ENCODE data around the gene DDX51. TPM values are rescaled to one million over a fixed set of nuclear protein-coding genes. Genes with fewer than 3 reads are reported as not detected.

Gene DDX51
- total and polyA plus RNA-seq, 2 experiments from 2014 or later = 3.7 to 7.5 TPM

DNA sequence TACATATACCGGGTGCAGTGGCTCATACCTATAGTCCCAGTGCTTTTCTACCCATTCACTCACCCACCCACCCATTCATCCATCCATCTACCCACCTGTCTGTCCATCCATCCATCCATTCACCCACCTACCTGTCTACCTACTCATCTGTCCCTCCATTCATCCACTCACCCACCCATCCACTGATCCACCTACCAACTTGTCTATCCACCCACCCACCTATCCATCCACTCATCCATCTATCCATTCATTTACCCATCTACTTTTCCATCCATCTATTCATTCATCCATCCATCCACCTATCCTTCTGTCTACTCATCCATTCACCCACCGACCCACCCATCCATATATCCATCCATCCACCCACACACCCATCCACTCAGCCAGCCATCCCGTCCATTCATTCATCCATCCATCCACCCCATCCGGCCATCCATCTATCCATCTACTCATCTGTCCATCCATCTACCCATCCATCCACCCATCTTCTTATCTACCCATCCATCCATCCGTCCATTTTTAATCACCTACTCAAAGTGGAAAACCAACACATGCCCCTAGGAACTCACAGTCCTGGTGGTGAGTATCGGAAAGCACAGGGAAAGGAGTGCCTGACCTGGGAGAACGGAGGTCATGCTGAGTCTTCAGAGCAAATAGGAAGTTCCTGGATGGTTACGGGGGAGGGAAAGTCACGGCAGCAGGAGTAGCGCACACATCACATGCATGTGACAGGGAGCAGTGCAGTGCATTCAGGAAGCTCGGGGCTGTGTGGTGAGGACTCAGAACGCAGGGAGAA, 20.0 kb downstream of the DDX51 start:
- Histone ChIP-seq H3K9me3 (ENCODE audit: low read depth) (no peaks in the 10 kb centered on the region), H3K36me3 (ENCODE audit: low read depth) (peaks cover 66% of the 10 kb centered on the region), H3K9ac (no peak overlapping the region), H3K4me1 (ENCODE audit: insufficient read depth) (no peaks in the 10 kb centered on the region), H3K27me3 (replicated peaks; ENCODE audit: insufficient read depth) (no peaks in the 10 kb centered on the region), H2AFZ (no peak overlapping the region), H4K20me1 (ENCODE audit: insufficient read depth) (no peaks in the 10 kb centered on the region), H3K4me2 (ENCODE audit: unreplicated experiment) (no peak overlapping the region), H3K79me2 (ENCODE audit: insufficient read depth) (no peaks in the 10 kb centered on the region), H3K27ac (no peak overlapping the region), H3K4me3 (no peak overlapping the region), H3K9me2 (ENCODE audit: insufficient read depth) (no peaks in the 10 kb centered on the region), H3F3A (ENCODE audit: insufficient read depth) (0 out of 2 replicates have a peak, but pooled peaks cover 13% of the 10 kb centered on the region)
- in situ Hi-C loops (cut with MboI) = no loop called here
- DNase-seq = no peak
- TF ChIP-seq EZH2phosphoT487 (IDR thresholded peaks at IDR 0.05; ENCODE audit: insufficient read depth, low read depth) = no peak
- no peak for TF ChIP-seq EZH2 (IDR thresholded peaks at IDR 0.05; ENCODE audit: insufficient read depth, poor library complexity, severe bottlenecking)
- 96 to 98% methylated on average over 12 of the region's 12 CpGs for WGBS, 2 experiments (ENCODE audit: low coverage in 1 of 2, low lambda C conversion rate in 2 of 2, missing lambda C conversion rate in 2 of 2)

DNA sequence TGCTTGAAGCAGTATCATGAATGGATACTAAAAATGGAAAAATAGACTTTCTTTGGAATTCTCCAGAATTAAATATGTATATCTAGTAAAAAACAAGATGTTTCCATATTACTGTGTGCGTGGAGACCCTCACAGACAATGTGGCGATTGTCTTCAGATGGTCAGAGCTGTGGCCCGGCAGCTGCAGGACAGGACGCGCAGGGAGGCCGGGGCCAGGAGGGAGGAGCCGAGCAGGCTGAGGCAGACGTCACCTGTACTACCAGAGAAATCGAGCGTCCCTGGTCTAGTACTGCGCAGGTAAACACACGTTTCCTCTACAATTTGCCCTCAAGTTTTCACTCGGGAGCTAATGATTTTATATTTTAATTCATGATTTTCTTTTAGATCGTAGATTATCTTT, 22.8 kb downstream of the DDX51 start:
- Histone ChIP-seq H3K27ac (no peak overlapping the region), H2AFZ (no peak overlapping the region), H3K9ac (no peak overlapping the region), H3K4me2 (ENCODE audit: unreplicated experiment) (no peak overlapping the region), H3K9me3 (ENCODE audit: low read depth) (no peaks in the 10 kb centered on the region), H3K4me1 (ENCODE audit: insufficient read depth) (no peaks in the 10 kb centered on the region), H3K9me2 (ENCODE audit: insufficient read depth) (no peaks in the 10 kb centered on the region), H4K20me1 (ENCODE audit: insufficient read depth) (no peaks in the 10 kb centered on the region), H3K27me3 (replicated peaks; ENCODE audit: insufficient read depth) (no peaks in the 10 kb centered on the region), H3F3A (ENCODE audit: insufficient read depth) (no peaks in the 10 kb centered on the region), H3K79me2 (ENCODE audit: insufficient read depth) (no peaks in the 10 kb centered on the region), H3K36me3 (ENCODE audit: low read depth) (peaks cover 48% of the 10 kb centered on the region), H3K4me3 (no peak overlapping the region)
- TF ChIP-seq EZH2phosphoT487 (IDR thresholded peaks at IDR 0.05; ENCODE audit: insufficient read depth, low read depth) = no peak
- no peak for TF ChIP-seq EZH2 (IDR thresholded peaks at IDR 0.05; ENCODE audit: insufficient read depth, poor library complexity, severe bottlenecking)
- 95 to 96% methylated on average over 14 of the region's 14 CpGs for WGBS, 2 experiments (ENCODE audit: low coverage in 1 of 2, low lambda C conversion rate in 2 of 2, missing lambda C conversion rate in 2 of 2)
- in situ Hi-C loops (cut with MboI) = no loop called here
- no peak for DNase-seq

DNA sequence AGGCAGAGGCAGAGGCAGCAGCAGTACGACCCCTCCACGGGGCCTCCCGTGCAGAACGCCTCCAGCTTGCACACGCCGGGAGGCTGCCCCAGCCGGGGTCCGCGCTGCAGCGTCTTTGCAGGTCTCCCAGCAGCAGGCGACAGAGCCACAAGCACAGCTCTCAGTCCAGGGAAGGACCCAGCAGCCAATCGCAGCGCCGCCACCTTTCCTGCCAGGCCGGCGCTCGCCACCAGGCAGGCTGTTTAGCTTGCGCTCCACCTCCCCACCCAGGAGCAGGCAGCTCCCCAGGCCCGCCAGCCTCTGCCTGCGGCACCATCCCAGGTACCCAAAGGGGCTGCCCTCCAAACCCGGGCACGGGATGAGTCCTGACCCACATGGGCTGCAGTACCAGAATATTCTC, 25.2 kb downstream of the DDX51 start:
- H3K27me3 ChIP-seq (replicated peaks; ENCODE audit: insufficient read depth) = no peaks in the 10 kb centered on the region
- no peak overlapping the region for H3K4me3 ChIP-seq
- WGBS, 2 experiments (ENCODE audit: low coverage in 1 of 2, low lambda C conversion rate in 2 of 2, missing lambda C conversion rate in 2 of 2) = 95 to 99% methylated on average over 21 to 22 of the region's 22 CpGs
- TF ChIP-seq EZH2phosphoT487 (IDR thresholded peaks at IDR 0.05; ENCODE audit: insufficient read depth, low read depth) (no peak), EZH2 (IDR thresholded peaks at IDR 0.05; ENCODE audit: insufficient read depth, poor library complexity, severe bottlenecking) (no peak)
- H3K9me2 ChIP-seq (ENCODE audit: insufficient read depth) = no peaks in the 10 kb centered on the region
- H3K27ac ChIP-seq = no peak overlapping the region
- no peaks in the 10 kb centered on the region for H3K4me1 ChIP-seq (ENCODE audit: insufficient read depth)
- H3K79me2 ChIP-seq (ENCODE audit: insufficient read depth) = no peaks in the 10 kb centered on the region
- no peaks in the 10 kb centered on the region for H3F3A ChIP-seq (ENCODE audit: insufficient read depth)
- H3K4me2 ChIP-seq (ENCODE audit: unreplicated experiment) = no peak overlapping the region
- H3K9me3 ChIP-seq (ENCODE audit: low read depth) = no peaks in the 10 kb centered on the region
- no peak overlapping the region for H3K9ac ChIP-seq
- H4K20me1 ChIP-seq (ENCODE audit: insufficient read depth) = no peaks in the 10 kb centered on the region
- H3K36me3 ChIP-seq (ENCODE audit: low read depth) = peaks cover 45% of the 10 kb centered on the region
- no peak for DNase-seq
- in situ Hi-C loops (cut with MboI) = no loop called here
- no peak overlapping the region for H2AFZ ChIP-seq

DNA sequence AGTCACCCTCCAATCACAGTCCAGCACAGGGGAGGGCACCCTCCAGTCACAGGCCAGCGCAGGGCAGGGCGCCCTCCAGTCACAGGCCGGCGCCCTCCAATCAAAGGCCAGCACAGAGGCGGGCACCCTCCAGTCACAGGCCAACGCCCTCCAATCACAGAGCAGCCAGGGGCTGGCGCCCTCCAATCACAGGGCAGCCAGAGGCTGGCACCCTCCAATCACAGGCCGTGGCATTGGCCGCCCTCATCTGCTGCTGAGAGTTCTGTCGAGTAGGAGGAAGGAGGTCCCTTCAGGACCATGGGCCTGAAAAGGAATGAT, 26.6 kb downstream of the DDX51 start:
- no peak overlapping the region for H2AFZ ChIP-seq
- H4K20me1 ChIP-seq (ENCODE audit: insufficient read depth) = no peaks in the 10 kb centered on the region
- DNase-seq = no peak
- TF ChIP-seq EZH2phosphoT487 (IDR thresholded peaks at IDR 0.05; ENCODE audit: insufficient read depth, low read depth) = no peak
- TF ChIP-seq EZH2 (IDR thresholded peaks at IDR 0.05; ENCODE audit: insufficient read depth, poor library complexity, severe bottlenecking) = no peak
- in situ Hi-C loops (cut with MboI) = no loop called here
- no peaks in the 10 kb centered on the region for H3K9me2 ChIP-seq (ENCODE audit: insufficient read depth)
- peaks cover 39% of the 10 kb centered on the region for H3K36me3 ChIP-seq (ENCODE audit: low read depth)
- H3F3A ChIP-seq (ENCODE audit: insufficient read depth) = no peaks in the 10 kb centered on the region
- H3K4me2 ChIP-seq (ENCODE audit: unreplicated experiment) = no peak overlapping the region
- no peaks in the 10 kb centered on the region for H3K27me3 ChIP-seq (replicated peaks; ENCODE audit: insufficient read depth)
- H3K9ac ChIP-seq = no peak overlapping the region
- no peaks in the 10 kb centered on the region for H3K4me1 ChIP-seq (ENCODE audit: insufficient read depth)
- WGBS, 2 experiments (ENCODE audit: low coverage in 1 of 2, low lambda C conversion rate in 2 of 2, missing lambda C conversion rate in 2 of 2) = 97% methylated on average over 8 to 10 of the region's 10 CpGs
- H3K79me2 ChIP-seq (ENCODE audit: insufficient read depth) = no peaks in the 10 kb centered on the region
- no peaks in the 10 kb centered on the region for H3K9me3 ChIP-seq (ENCODE audit: low read depth)
- H3K27ac ChIP-seq = no peak overlapping the region
- no peak overlapping the region for H3K4me3 ChIP-seq
